ENCODE data around the gene FCAMR.

FCAMR gene

GRCh38 chr1:206923009-206923960 is 47.0 kb downstream of the FCAMR start:
- no peak for TF ChIP-seq EZH2phosphoT487 (IDR thresholded peaks at IDR 0.05; ENCODE audit: borderline replicate concordance, low read length)
- no peak for TF ChIP-seq CTCF (IDR thresholded peaks at IDR 0.05; ENCODE audit: low read depth, low read length, poor library complexity, severe bottlenecking)
- no peaks in the 10 kb centered on the region for H3K36me3 ChIP-seq (ENCODE audit: control insufficient read depth, low read length)
- H3K4me3 ChIP-seq (ENCODE audit: low read length): peak overlapping the region; percentile 55
- H3K79me2 ChIP-seq (ENCODE audit: control insufficient read depth, low read length): no peaks in the 10 kb centered on the region
- peaks cover 8% of the 10 kb centered on the region for H3K27me3 ChIP-seq (ENCODE audit: control insufficient read depth, low read length)
- H3F3A ChIP-seq (ENCODE audit: control insufficient read depth, insufficient read depth): peaks cover 4% of the 10 kb centered on the region
- H3K4me2 ChIP-seq (ENCODE audit: low read length): peak overlapping the region; percentile 85
- peaks cover 51% of the 10 kb centered on the region for H3K4me1 ChIP-seq (ENCODE audit: control insufficient read depth, low read length)
- H3K9me3 ChIP-seq (ENCODE audit: control insufficient read depth, insufficient read depth, low read length): no peaks in the 10 kb centered on the region
- H4K20me1 ChIP-seq (ENCODE audit: control insufficient read depth, insufficient read depth, low read depth, low read length): no peaks in the 10 kb centered on the region
- H3K27ac ChIP-seq (ENCODE audit: low read depth, low read length): peak overlapping the region; percentile 68
- no peaks in the 10 kb centered on the region for H3K9me2 ChIP-seq (replicated peaks; ENCODE audit: control insufficient read depth, low read length)

- no peaks in the 10 kb centered on the region for H3K9me2 ChIP-seq (replicated peaks; ENCODE audit: control insufficient read depth, low read length)
- peak overlapping the region; percentile 68 for H3K27ac ChIP-seq (ENCODE audit: low read depth, low read length)
- H3K4me1 ChIP-seq (ENCODE audit: control insufficient read depth, low read length): peaks cover 51% of the 10 kb centered on the region
- peak overlapping the region; percentile 85 for H3K4me2 ChIP-seq (ENCODE audit: low read length)
- peaks cover 4% of the 10 kb centered on the region; the same call in 1 of the 2 replicates for H3F3A ChIP-seq (ENCODE audit: control insufficient read depth, insufficient read depth)
- H4K20me1 ChIP-seq (ENCODE audit: control insufficient read depth, insufficient read depth, low read depth, low read length): no peaks in the 10 kb centered on the region
- no peaks in the 10 kb centered on the region for H3K9me3 ChIP-seq (ENCODE audit: control insufficient read depth, insufficient read depth, low read length)
- H3K79me2 ChIP-seq (ENCODE audit: control insufficient read depth, low read length): no peaks in the 10 kb centered on the region
- TF ChIP-seq CTCF (IDR thresholded peaks at IDR 0.05; ENCODE audit: low read depth, low read length, poor library complexity, severe bottlenecking) (no peak), EZH2phosphoT487 (IDR thresholded peaks at IDR 0.05; ENCODE audit: borderline replicate concordance, low read length) (no peak)
- peaks cover 12% of the 10 kb centered on the region for H3K27me3 ChIP-seq (ENCODE audit: control insufficient read depth, low read length)
- no peaks in the 10 kb centered on the region for H3K36me3 ChIP-seq (ENCODE audit: control insufficient read depth, low read length)
- peak overlapping the region; percentile 55 for H3K4me3 ChIP-seq (ENCODE audit: low read length)
These were observed 47.7 kb downstream of the FCAMR start for GRCh38 chr1:206922524-206922923.

GRCh38 chr1:206921772-206922265 is 48.4 kb downstream of the FCAMR start, which contains the start of gene FCMR:
FCMR (minus strand) TSS chr1:206921941; CDS start chr1:206921854, 87 bp downstream.
- peak within 1 kb of the TSS; percentile 85 for H3K4me2 ChIP-seq (ENCODE audit: low read length)
- peaks cover 4% of the 10 kb centered on the region; the same call in 1 of the 2 replicates for H3F3A ChIP-seq (ENCODE audit: control insufficient read depth, insufficient read depth)
- TF ChIP-seq EZH2phosphoT487 (IDR thresholded peaks at IDR 0.05; ENCODE audit: borderline replicate concordance, low read length) (no peak), CTCF (IDR thresholded peaks at IDR 0.05; ENCODE audit: low read depth, low read length, poor library complexity, severe bottlenecking) (no peak)
- H3K9me3 ChIP-seq (ENCODE audit: control insufficient read depth, insufficient read depth, low read length): no peaks in the 10 kb centered on the region
- H3K4me1 ChIP-seq (ENCODE audit: control insufficient read depth, low read length): peaks cover 51% of the 10 kb centered on the region
- H3K9me2 ChIP-seq (replicated peaks; ENCODE audit: control insufficient read depth, low read length): no peaks in the 10 kb centered on the region
- no peaks in the 10 kb centered on the region for H4K20me1 ChIP-seq (ENCODE audit: control insufficient read depth, insufficient read depth, low read depth, low read length)
- H3K27me3 ChIP-seq (ENCODE audit: control insufficient read depth, low read length): peaks cover 17% of the 10 kb centered on the region
- H3K27ac ChIP-seq (ENCODE audit: low read depth, low read length): peak within 1 kb of the TSS; percentile 68
- H3K4me3 ChIP-seq (ENCODE audit: low read length): peak within 1 kb of the TSS; percentile 55
- no peaks in the 10 kb centered on the region for H3K79me2 ChIP-seq (ENCODE audit: control insufficient read depth, low read length)
- H3K36me3 ChIP-seq (ENCODE audit: control insufficient read depth, low read length): no peaks in the 10 kb centered on the region
